ENCODE measurements around the gene ACSM2A. TPM values are rescaled to one million over a fixed set of nuclear protein-coding genes. Genes with fewer than 3 reads are reported as not detected.
"Not testable (repeated sequence)": the region's sequence is repeated elsewhere in the genome, so short reads cannot be mapped to it uniquely, and the experiment has no call there.

Gene ACSM2A
- total RNA-seq, 4 donors from 2014 or later, result not detected

- 63 to 78% methylated on average over 1 to 2 of the region's 2 CpGs for WGBS, 2 donors (ENCODE audit: low coverage in 1 of 2)
- intact Hi-C loops (cut with DNase I; ENCODE audit: low total_unique reads) (no loop called here), in situ Hi-C loops (cut with MboI; ENCODE audit: low pct_ligation_motif_present in 1 of 4, low pct_unique_long_range_greater_than_20kb in 1 of 4, low sequenced_read_pairs in 3 of 4) (no loop called here)
- Histone ChIP-seq H3K27me3 (no peaks in the 10 kb centered on the region), H3K9me3 (no peaks in the 10 kb centered on the region), H3K4me1 (no peaks in the 10 kb centered on the region), H3K4me3 (no peak overlapping the region), H3K36me3 (no peaks in the 10 kb centered on the region), H3K27ac (no peak overlapping the region)
- TF ChIP-seq POLR2AphosphoS5 (IDR thresholded peaks at IDR 0.05) (no peak), POLR2A (IDR thresholded peaks at IDR 0.05) (no peak), CTCF (IDR thresholded peaks at IDR 0.05) (no peak), EP300 (IDR thresholded peaks at IDR 0.05; ENCODE audit: low read depth) (no peak)
- DNase-seq, result no peak
Measured at GRCh38 chr16:20424129-20424866, 27.0 kb upstream of the ACSM2A start.

GRCh38 chr16:20427401-20427797 lies 23.9 kb upstream of the ACSM2A start:
- WGBS, 2 donors (ENCODE audit: low coverage in 1 of 2), result 64 to 83% methylated on average over 1 to 2 of the region's 2 CpGs
- H3K36me3 ChIP-seq; in situ Hi-C loops (cut with MboI; ENCODE audit: low pct_ligation_motif_present in 1 of 4, low pct_unique_long_range_greater_than_20kb in 1 of 4, low sequenced_read_pairs in 3 of 4); H3K4me3 ChIP-seq; H3K9me3 ChIP-seq; H3K27ac ChIP-seq; H3K4me1 ChIP-seq; H3K27me3 ChIP-seq; DNase-seq; intact Hi-C loops (cut with DNase I; ENCODE audit: low total_unique reads): not testable (repeated sequence)

- H3K9me3 ChIP-seq; H3K4me1 ChIP-seq; H3K27ac ChIP-seq; H3K27me3 ChIP-seq; H3K4me3 ChIP-seq; H3K36me3 ChIP-seq; DNase-seq; in situ Hi-C loops (cut with MboI; ENCODE audit: low pct_ligation_motif_present in 1 of 4, low pct_unique_long_range_greater_than_20kb in 1 of 4, low sequenced_read_pairs in 3 of 4); intact Hi-C loops (cut with DNase I; ENCODE audit: low total_unique reads): not testable (repeated sequence)
- WGBS, 2 donors (ENCODE audit: low coverage in 1 of 2), result 75% methylated on average over 5 of the region's 7 CpGs; no CpG with 5 or more reads in 1 of the 2 donors
Measured at GRCh38 chr16:20429499-20429898, 21.8 kb upstream of the ACSM2A start.

- H3K27me3 ChIP-seq; in situ Hi-C loops (cut with MboI; ENCODE audit: low pct_ligation_motif_present in 1 of 4, low pct_unique_long_range_greater_than_20kb in 1 of 4, low sequenced_read_pairs in 3 of 4): not testable (repeated sequence)
Measured at GRCh38 chr16:20430480-20430879, 20.8 kb upstream of the ACSM2A start.

GRCh38 chr16:20430948-20431347 lies 20.4 kb upstream of the ACSM2A start:
- in situ Hi-C loops (cut with MboI; ENCODE audit: low pct_ligation_motif_present in 1 of 4, low pct_unique_long_range_greater_than_20kb in 1 of 4, low sequenced_read_pairs in 3 of 4), result no loop called here
- WGBS, 2 donors (ENCODE audit: low coverage in 1 of 2), result 62% methylated on average over 11 of the region's 11 CpGs; no CpG with 5 or more reads in 1 of the 2 donors
- Histone ChIP-seq H3K4me3 (no peak overlapping the region), H3K27ac (no peak overlapping the region), H3K9me3 (no peaks in the 10 kb centered on the region), H3K4me1 (no peaks in the 10 kb centered on the region), H3K36me3 (no peaks in the 10 kb centered on the region), H3K27me3 (no peaks in the 10 kb centered on the region)
- DNase-seq, result no peak
- intact Hi-C loops (cut with DNase I; ENCODE audit: low total_unique reads), result no loop called here
- no peak for TF ChIP-seq EP300 (IDR thresholded peaks at IDR 0.05; ENCODE audit: low read depth)
- no peak for TF ChIP-seq POLR2A (IDR thresholded peaks at IDR 0.05)
- no peak for TF ChIP-seq POLR2AphosphoS5 (IDR thresholded peaks at IDR 0.05)
- no peak for TF ChIP-seq CTCF (IDR thresholded peaks at IDR 0.05)

More at GRCh38 chr16:20430480-20430879, 20.8 kb upstream of the ACSM2A start:
- DNase-seq; H3K4me1 ChIP-seq; H3K27ac ChIP-seq; intact Hi-C loops (cut with DNase I; ENCODE audit: low total_unique reads); H3K9me3 ChIP-seq; H3K36me3 ChIP-seq; H3K4me3 ChIP-seq: not testable (repeated sequence)
- WGBS, 2 donors (ENCODE audit: low coverage in 1 of 2), result 80 to 83% methylated on average over 1 of the region's 1 CpG

- H3K36me3 ChIP-seq; H3K9me3 ChIP-seq; H3K4me3 ChIP-seq; H3K4me1 ChIP-seq; in situ Hi-C loops (cut with MboI; ENCODE audit: low pct_ligation_motif_present in 1 of 4, low pct_unique_long_range_greater_than_20kb in 1 of 4, low sequenced_read_pairs in 3 of 4); intact Hi-C loops (cut with DNase I; ENCODE audit: low total_unique reads); H3K27me3 ChIP-seq; DNase-seq: not testable (repeated sequence)
- WGBS, 2 donors (ENCODE audit: low coverage in 1 of 2), result no CpG with 5 or more reads among the region's 2 CpGs
- H3K27ac ChIP-seq, result peak overlapping the region in 2 of 4 donors; percentile 73 to 82
Measured at GRCh38 chr16:20438950-20439349, 12.4 kb upstream of the ACSM2A start.
